Measurements from ENCODE around the gene CATSPER1.

The CATSPER1 gene

GRCh38 chr11:65968600-65969482 lies 57.4 kb downstream of the CATSPER1 start:
- no peak for DNase-seq (ENCODE audit: low spot score)

GRCh38 chr11:65967329-65967934 lies 58.8 kb downstream of the CATSPER1 start:
- DNase-seq (ENCODE audit: low spot score): no peak

All from Ammon's horn (tissue), 1 donor.